Measurements from ENCODE around the gene ADD1. TPM values are rescaled to one million over a fixed set of nuclear protein-coding genes. Genes with fewer than 3 reads are reported as not detected.
A peak's percentile ranks its signal among the peaks of the same experiment; 100 is the strongest.

ADD1 gene
- polyA plus RNA-seq, 1 donor (not counting 4 experiments of a cell fraction or from before 2014, with no cell fraction given), result 109 TPM

- TF ChIP-seq CTCF (optimal IDR thresholded peaks at IDR 0.05 in 1 of 3, IDR thresholded peaks at IDR 0.05 in 1 of 3, conservative IDR thresholded peaks at IDR 0.05 in 1 of 3; ENCODE audit: extremely low read depth in 1 of 3, insufficient read depth in 2 of 3, low read length in 3 of 3) (no peak), EZH2 (IDR thresholded peaks at IDR 0.05; ENCODE audit: low read length) (no peak)
- peak overlapping the region; percentile 52 for H3K4me2 ChIP-seq (ENCODE audit: control insufficient read depth, extremely low read depth, insufficient read depth, low read depth, low read length)
- H3K27me3 ChIP-seq (ENCODE audit: control insufficient read depth, extremely low read depth, insufficient read depth, low read length), result peaks cover 4% of the 10 kb centered on the region
- no peaks in the 10 kb centered on the region for H3K79me2 ChIP-seq (ENCODE audit: control insufficient read depth, insufficient read depth, low read length)
- no peaks in the 10 kb centered on the region for H4K20me1 ChIP-seq (ENCODE audit: control insufficient read depth, extremely low read depth, insufficient read depth, low read length)
- no peak overlapping the region for H3K4me3 ChIP-seq (ENCODE audit: control insufficient read depth in 2 of 3, extremely low read depth in 1 of 3, insufficient read depth in 2 of 3, low read depth in 1 of 3, low read length in 3 of 3)
- peaks cover 74% of the 10 kb centered on the region for H3K4me1 ChIP-seq (ENCODE audit: control insufficient read depth, extremely low read depth, insufficient read depth, low read length)
- H3K9me3 ChIP-seq (ENCODE audit: control insufficient read depth, low read depth, low read length), result no peaks in the 10 kb centered on the region
- no peaks in the 10 kb centered on the region for H3K9me1 ChIP-seq (ENCODE audit: control insufficient read depth, extremely low read depth, insufficient read depth, low read length)
- no peak for DNase-seq (ENCODE audit: low read depth, low spot score)
- H3K36me3 ChIP-seq (ENCODE audit: control insufficient read depth in 2 of 2, extremely low read depth in 1 of 2, insufficient read depth in 2 of 2, low read length in 2 of 2), result no peaks in the 10 kb centered on the region
- H3K27ac ChIP-seq (ENCODE audit: control insufficient read depth, insufficient read depth, low read length), result peak overlapping the region; percentile 16
- H2AFZ ChIP-seq (ENCODE audit: control insufficient read depth, low read length), result peak overlapping the region; percentile 48
- no peak for FAIRE-seq
- dilution Hi-C loops (cut with MboI; ENCODE audit: extremely low pct_ligation_motif_present, low sequenced_read_pairs), result no loop called here
- peak overlapping the region; percentile 59 for H3K9ac ChIP-seq (ENCODE audit: control insufficient read depth, extremely low read depth, insufficient read depth, low read length)
These were observed 46.6 kb upstream of the ADD1 start for GRCh38 chr4:2796849-2797544.

GRCh38 chr4:2797545-2798305, 45.9 kb upstream of the ADD1 start:
- Histone ChIP-seq H3K36me3 (ENCODE audit: control insufficient read depth in 2 of 2, extremely low read depth in 1 of 2, insufficient read depth in 2 of 2, low read length in 2 of 2) (no peaks in the 10 kb centered on the region), H3K9ac (ENCODE audit: control insufficient read depth, extremely low read depth, insufficient read depth, low read length) (peak overlapping the region; percentile 52), H2AFZ (ENCODE audit: control insufficient read depth, low read length) (peak overlapping the region; percentile 4), H3K27ac (ENCODE audit: control insufficient read depth, insufficient read depth, low read length) (peak overlapping the region; percentile 31), H3K4me2 (ENCODE audit: control insufficient read depth, extremely low read depth, insufficient read depth, low read depth, low read length) (peak overlapping the region; percentile 32), H3K79me2 (ENCODE audit: control insufficient read depth, insufficient read depth, low read length) (no peaks in the 10 kb centered on the region), H3K4me3 (ENCODE audit: control insufficient read depth in 2 of 3, extremely low read depth in 1 of 3, insufficient read depth in 2 of 3, low read depth in 1 of 3, low read length in 3 of 3) (no peak overlapping the region), H4K20me1 (ENCODE audit: control insufficient read depth, extremely low read depth, insufficient read depth, low read length) (no peaks in the 10 kb centered on the region), H3K27me3 (ENCODE audit: control insufficient read depth, extremely low read depth, insufficient read depth, low read length) (no peaks in the 10 kb centered on the region), H3K9me3 (ENCODE audit: control insufficient read depth, low read depth, low read length) (no peaks in the 10 kb centered on the region), H3K4me1 (ENCODE audit: control insufficient read depth, extremely low read depth, insufficient read depth, low read length) (peaks cover 74% of the 10 kb centered on the region), H3K9me1 (ENCODE audit: control insufficient read depth, extremely low read depth, insufficient read depth, low read length) (no peaks in the 10 kb centered on the region)
- TF ChIP-seq CTCF (optimal IDR thresholded peaks at IDR 0.05 in 1 of 3, IDR thresholded peaks at IDR 0.05 in 1 of 3, conservative IDR thresholded peaks at IDR 0.05 in 1 of 3; ENCODE audit: extremely low read depth in 1 of 3, insufficient read depth in 2 of 3, low read length in 3 of 3), result no peak
- no peak for TF ChIP-seq EZH2 (IDR thresholded peaks at IDR 0.05; ENCODE audit: low read length)
- FAIRE-seq (no peak), DNase-seq (ENCODE audit: low read depth, low spot score) (no peak)
- dilution Hi-C loops (cut with MboI; ENCODE audit: extremely low pct_ligation_motif_present, low sequenced_read_pairs), result no loop called here
